GM18502 (cell line): ENCODE data around the gene PPP1R12B.
"Not testable (repeated sequence)": the region's sequence is repeated elsewhere in the genome, so short reads cannot be mapped to it uniquely, and the experiment has no call there.

Experiments used
- ATAC-seq: cut with Tn5 transposase; IDR thresholded peaks from one replicate; pipeline ENCODE4 v1.9.1; 2021; ENCODE audit warnings: mild to moderate bottlenecking; ENCODE audit not compliant: unreplicated experiment, poor library complexity

The PPP1R12B gene

GRCh38 chr1:202547215-202547614, 198.7 kb downstream of the PPP1R12B start:
- ATAC-seq: peak; percentile 18

GRCh38 chr1:202550088-202550487, 201.6 kb downstream of the PPP1R12B start:
- not testable (repeated sequence) for ATAC-seq

DNA sequence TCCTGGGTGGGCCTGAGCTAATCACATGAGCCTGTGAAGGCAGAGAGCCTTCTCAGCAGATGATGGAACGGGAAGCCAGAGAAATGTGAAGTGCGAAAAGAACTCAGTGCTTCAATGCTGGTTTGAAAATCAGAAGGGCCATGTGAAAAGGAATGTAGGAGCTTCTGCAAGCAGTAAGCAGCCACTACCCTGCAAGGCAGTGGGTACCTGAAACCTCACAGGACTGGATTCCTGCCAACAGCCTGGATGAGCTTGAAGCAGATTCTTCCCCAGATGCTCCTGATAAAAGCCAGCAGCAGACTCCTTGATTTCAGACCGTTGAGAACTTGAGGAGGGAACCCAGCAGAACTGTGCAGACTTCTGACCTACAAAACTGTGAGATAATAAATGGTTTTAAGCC, 203.2 kb downstream of the PPP1R12B start:
- ATAC-seq: no peak

DNA sequence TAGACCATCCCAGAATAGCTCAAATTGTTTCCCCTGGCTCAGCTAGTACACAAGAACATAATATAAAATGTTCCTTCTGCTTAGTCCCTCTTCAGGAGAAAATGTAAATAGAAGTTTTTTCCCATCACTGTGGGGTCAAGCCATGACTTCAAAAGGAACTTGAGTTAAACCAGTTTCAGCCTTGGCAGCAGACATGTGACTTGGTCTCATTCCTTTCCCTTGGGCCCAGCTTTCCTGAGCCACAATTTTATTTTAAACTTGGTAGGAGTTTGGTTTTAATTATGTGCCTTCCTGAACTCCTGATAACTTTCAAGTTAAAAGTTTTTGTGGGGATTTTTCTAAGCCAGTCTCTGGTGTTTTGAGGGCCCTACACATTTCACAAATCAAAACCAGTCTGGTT, 204.1 kb downstream of the PPP1R12B start:
- not testable (repeated sequence) for ATAC-seq

DNA sequence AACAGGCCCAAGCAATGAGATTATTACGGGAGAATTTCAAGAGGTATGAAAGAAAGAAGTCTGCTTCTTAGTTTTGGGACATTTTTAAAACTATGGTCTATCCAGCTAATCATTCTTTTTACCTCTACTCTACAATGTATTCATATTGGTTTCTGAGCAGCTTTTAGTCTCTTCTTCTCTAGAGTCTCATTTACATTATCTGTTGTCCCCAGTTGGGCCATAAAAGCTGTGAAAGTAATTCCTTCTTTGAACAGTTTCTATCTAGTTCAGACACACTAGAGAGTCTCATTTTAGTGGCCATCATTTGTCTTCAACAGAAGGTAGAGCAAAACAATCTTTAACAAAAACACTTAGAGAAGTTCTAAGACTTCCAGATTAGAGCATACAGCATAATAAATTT, 204.6 kb downstream of the PPP1R12B start:
- not testable (repeated sequence) for ATAC-seq

DNA sequence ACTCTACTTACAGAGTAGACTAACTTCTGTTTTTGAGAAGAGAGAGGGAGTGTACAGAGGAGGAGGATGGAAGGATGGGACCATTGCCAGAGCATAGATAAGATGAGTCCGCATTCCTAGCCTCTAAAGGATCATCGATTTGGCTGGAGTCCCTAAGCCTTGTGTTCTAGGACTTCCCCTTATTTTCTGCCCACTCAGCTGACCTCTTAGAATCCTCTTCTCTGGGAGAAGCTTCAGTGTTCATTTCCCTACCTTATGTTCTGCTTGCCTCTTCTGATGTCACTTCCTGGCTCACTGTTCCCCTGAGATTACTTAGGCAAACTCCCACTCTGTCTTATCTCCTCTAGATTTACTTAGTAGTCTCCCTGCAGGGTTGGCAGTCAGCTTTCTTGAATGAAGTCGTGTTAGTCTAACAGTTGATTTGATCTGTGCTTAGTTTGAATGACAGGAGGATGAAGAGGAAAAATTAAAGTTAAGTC, 205.1 kb downstream of the PPP1R12B start:
- ATAC-seq: peak; percentile 53

GRCh38 chr1:202554619-202555018, 206.1 kb downstream of the PPP1R12B start:
- ATAC-seq: not testable (repeated sequence)

GRCh38 chr1:202556037-202556436, 207.5 kb downstream of the PPP1R12B start:
- ATAC-seq: not testable (repeated sequence)

DNA sequence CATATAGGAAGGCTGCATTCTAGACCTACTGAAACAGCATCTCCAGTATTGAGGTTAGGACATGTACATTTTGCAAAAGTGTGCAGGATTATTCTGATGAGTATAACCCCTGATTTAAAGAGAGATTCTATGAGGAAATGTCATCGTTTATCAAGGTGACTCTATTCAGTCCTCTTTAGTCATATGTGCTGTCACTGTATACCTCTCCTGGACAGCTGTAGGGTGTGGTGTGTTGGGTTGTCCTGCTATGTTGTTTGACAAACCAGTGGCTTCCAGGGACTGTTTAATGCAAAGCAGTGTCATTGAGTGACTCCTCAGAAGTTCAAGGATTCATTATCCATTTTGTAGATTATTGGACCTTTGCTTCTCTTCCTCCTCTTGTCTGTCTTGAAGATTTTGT, 209.2 kb downstream of the PPP1R12B start:
- ATAC-seq: not testable (repeated sequence)

DNA sequence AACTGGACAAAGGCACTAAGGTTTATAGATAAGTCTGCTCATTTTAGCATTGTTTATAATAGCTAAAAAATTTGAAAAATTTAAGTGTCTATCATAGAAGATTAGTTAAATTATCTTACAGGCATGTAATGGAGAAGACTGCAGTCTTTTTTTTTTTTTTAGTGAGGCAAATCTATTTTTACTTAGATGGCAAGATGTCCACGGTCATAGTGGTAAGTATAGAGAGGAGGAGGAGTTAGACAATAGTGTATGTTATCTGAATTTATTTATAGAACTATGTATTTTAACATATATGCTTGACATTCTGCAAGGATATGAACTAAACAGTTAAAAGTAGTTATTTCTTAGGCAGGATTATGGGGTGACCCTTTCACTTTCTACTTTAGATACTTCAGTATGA, 212.7 kb downstream of the PPP1R12B start:
- no peak for ATAC-seq

GRCh38 chr1:202561726-202562443, 213.4 kb downstream of the PPP1R12B start:
- no peak for ATAC-seq

GRCh38 chr1:202562444-202563060, 214.1 kb downstream of the PPP1R12B start:
- ATAC-seq: no peak

GRCh38 chr1:202563818-202564217, 215.3 kb downstream of the PPP1R12B start:
- ATAC-seq: no peak

DNA sequence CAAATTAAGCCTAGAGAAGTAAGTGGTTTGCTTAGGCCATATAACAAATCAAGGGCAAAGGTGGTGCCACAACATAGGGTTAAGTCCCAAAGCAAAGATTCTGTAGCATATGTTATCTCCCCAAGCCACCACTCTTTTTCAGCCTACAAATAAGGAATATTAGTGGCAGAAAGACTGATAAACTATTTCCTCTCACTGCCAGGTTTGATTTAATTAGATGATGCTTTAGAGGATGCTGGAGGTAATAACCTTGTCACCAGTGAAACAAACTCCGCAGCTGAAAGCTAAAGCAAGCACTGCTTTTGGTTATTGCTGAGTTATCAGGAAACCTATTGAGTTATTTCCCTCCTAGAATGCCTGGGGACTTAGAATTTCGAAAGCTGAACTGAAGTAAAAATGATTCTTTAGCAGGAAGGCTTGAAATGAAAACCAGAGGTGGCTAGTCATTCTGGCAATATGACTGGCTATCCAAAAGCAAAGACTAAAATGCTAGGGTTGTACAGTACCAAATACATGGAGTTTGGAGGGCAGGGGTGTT, 216.5 kb downstream of the PPP1R12B start:
- ATAC-seq: no peak

GRCh38 chr1:202565890-202566602, 217.5 kb downstream of the PPP1R12B start:
- peak; percentile 84 for ATAC-seq

DNA sequence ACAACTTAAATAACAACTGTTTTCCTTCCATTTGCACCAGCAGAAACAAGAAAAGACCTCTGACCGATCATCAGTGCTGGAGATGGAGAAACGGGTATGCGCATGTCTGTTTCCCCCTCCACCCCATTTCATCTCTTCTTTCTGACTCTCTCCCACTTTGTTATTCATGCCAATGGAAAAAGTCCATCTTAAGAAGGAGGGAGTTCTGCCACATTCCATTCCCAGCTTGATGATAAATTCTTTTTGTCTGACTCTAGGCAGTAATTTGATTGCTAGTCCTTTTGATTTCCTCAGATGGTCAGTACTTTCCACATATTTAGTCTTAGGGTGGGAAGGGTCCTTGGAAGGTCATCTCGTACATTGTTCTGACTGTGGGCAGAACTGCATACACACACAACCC, 219.2 kb downstream of the PPP1R12B start:
- no peak for ATAC-seq

- ATAC-seq: no peak
Measured at GRCh38 chr1:202568410-202568809, 219.9 kb downstream of the PPP1R12B start.

DNA sequence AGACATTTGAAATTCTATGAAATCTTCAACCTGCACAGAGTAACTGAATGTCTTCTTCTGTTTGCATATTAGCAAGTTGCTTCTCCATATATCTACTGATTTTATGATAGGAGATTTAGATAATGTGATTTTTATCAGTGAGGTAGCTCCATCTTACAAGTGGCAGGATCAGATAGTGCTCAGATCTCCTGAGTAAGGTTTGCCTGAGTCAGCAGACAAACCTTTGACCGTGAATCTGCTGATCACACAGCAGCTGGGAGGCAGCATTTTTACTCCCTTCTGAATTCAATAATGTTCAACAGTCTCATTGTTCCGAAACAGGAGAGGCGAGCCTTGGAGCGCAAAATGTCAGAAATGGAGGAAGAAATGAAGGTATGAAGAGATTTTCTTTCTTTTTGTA, 220.3 kb downstream of the PPP1R12B start:
- ATAC-seq: no peak

GRCh38 chr1:202569393-202570322, 221.2 kb downstream of the PPP1R12B start:
- no peak for ATAC-seq
